DOHH2 (cell line): Measurements from ENCODE around the gene SLC11A1.

Source experiments
- EZH2phosphoT487 ChIP-seq: fragments of 200-600 bp; sonication (generic); IDR thresholded peaks from 2 replicates; pipeline ENCODE4 v1.6.1; 2017; ENCODE audit warnings: borderline replicate concordance, mild to moderate bottlenecking, antibody characterized with exemption, low read length, moderate library complexity, mixed read lengths
- TF ChIP-seq, protein P1 (sequence below): fragments of 200-600 bp; sonication (generic); IDR thresholded peaks from one replicate; pipeline ENCODE4 v1.5.1; 2014; ENCODE audit warnings: antibody characterized with exemption, mild to moderate bottlenecking, low read depth, low read length; ENCODE audit not compliant: poor library complexity, severe bottlenecking

DNA sequence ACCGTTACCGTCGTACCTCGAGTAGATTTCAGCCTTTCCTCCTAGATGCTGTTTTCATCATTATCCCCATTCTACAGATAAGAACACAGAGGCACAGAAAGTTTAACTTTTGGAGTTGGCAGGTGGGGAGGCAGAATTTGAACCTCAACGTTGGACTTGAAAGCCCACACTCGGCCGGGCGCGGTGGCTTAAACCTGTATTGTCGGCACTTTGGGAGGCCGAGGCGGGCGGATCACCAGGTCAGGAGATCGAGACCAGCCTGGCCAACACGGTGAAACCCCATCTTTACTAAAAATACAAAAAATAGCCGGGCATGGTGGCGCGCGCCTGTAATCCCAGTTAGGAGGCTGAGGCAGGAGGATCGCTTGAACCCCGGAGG is 13.9 kb upstream of the SLC11A1 start:
- TF ChIP-seq, protein P1, sequence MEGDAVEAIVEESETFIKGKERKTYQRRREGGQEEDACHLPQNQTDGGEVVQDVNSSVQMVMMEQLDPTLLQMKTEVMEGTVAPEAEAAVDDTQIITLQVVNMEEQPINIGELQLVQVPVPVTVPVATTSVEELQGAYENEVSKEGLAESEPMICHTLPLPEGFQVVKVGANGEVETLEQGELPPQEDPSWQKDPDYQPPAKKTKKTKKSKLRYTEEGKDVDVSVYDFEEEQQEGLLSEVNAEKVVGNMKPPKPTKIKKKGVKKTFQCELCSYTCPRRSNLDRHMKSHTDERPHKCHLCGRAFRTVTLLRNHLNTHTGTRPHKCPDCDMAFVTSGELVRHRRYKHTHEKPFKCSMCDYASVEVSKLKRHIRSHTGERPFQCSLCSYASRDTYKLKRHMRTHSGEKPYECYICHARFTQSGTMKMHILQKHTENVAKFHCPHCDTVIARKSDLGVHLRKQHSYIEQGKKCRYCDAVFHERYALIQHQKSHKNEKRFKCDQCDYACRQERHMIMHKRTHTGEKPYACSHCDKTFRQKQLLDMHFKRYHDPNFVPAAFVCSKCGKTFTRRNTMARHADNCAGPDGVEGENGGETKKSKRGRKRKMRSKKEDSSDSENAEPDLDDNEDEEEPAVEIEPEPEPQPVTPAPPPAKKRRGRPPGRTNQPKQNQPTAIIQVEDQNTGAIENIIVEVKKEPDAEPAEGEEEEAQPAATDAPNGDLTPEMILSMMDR = no peak
- TF ChIP-seq EZH2phosphoT487 = no peak
